Measurements from ENCODE around the gene SYNE2.
"Not testable (repeated sequence)": the region's sequence is repeated elsewhere in the genome, so short reads cannot be mapped to it uniquely, and the experiment has no call there.

Gene SYNE2

DNA sequence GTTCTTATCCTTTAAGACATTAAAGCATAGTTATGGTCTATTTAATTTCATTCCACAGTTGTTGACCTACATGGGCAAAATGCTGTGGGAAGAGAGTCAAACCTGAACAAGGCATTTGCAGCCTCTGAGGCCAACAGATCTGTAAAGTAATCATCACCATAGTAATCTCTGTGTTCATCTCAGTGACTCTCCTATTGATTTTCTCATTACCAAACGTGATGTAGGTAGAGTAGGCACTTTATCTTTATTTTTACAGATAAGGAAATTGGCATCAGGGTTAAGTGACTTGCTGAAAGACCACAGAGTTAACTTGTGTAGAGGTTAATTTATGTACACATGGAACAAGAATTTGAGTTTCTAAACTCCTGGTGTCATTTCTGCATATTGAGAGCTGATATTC is 238.4 kb downstream of the SYNE2 start:
- no peak for DNase-seq

DNA sequence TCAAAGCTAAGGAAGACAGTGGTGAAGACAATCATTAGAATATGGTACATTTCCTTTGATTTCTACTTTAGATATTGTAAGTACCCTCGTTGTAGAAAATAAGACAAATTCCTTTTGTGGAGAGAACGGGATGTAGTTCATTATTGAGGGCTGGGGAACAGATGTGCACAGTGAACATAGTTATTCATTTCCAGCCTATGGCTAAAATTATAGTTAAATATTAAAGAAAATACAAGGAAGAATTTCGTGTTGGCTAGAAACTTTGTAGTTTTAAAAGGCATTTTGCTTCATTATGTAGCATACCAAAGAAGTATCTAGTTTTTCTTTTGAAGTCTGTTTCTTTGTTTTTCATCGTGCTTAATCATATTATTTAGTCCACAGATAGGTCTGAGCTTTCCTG is 239.5 kb downstream of the SYNE2 start:
- no peak for DNase-seq

DNA sequence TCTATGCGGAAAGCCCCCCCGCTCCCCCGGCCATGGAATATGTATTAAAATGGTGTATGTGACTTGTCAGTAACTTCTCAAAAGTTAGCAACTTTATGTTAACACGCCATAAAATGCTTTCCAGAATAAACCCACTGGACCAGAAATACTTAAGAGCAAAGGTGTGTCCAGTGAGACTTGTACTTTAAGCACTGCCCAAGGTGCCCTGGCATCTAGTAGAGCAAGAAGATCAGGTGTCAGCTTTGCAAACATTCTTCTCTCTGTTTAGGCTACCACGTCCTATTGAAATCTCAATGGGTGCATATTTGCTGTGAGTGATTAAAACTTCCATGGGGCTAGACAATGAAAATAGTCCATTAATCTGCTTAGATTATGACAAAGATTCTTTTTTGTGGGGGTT is 240.1 kb downstream of the SYNE2 start:
- DNase-seq: no peak

DNA sequence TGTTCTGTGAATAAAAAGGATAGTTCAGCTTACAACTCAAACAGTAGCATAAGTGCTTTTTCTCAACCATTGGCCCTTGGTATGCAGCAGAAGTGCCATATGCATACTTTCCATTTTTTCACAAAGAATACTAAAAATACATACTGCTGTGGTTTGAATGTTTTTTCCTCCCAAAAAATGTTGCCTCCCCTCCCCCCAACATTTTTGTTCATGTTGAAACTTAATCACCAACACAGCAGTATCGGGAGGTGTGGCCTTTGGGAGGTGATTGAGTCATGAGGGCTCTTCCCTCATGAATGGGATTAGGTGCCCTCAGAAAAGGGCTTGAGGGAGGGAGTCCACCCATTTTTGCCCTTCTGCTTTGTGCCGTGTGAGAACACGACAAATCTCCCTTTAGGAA is 242.8 kb downstream of the SYNE2 start:
- DNase-seq: no peak

DNA sequence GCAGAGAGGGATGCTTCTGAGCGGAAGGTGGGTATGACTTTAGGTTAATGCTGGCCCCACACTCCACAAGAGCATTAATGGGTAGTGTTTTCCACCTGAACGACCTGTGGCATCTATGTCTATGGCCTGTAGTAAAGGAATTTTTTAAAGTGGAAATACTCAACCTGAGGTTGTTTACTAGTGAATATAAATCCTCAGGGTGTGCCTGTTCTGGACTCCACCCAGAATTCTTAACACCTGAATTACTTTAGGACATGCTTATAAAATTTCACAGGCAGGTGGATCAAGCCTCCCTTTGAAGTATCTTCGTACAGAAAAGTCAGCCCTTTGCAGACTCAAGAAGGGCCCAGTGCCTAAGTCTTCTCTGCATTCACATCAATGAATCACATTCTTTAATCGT is 245.3 kb downstream of the SYNE2 start:
- DNase-seq: no peak

DNA sequence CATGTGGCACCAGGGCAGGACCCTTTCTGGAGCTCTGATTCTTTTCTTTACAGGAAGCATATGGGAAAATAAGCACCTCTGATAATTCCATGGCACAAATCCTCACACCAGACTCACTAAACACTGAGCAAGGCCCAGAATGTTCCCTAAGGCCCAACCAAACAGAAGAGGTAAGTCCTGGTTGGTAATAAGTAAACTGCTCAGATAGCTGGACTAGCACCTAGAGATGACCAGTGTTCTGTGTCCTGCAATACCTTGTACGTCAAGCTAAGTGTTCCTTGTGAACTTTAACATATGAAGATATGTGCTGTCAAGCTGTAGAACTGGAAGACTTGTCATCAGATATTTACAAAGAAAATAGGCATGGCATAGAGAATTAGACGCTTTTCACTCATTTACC is 254.6 kb downstream of the SYNE2 start:
- no peak for DNase-seq

DNA sequence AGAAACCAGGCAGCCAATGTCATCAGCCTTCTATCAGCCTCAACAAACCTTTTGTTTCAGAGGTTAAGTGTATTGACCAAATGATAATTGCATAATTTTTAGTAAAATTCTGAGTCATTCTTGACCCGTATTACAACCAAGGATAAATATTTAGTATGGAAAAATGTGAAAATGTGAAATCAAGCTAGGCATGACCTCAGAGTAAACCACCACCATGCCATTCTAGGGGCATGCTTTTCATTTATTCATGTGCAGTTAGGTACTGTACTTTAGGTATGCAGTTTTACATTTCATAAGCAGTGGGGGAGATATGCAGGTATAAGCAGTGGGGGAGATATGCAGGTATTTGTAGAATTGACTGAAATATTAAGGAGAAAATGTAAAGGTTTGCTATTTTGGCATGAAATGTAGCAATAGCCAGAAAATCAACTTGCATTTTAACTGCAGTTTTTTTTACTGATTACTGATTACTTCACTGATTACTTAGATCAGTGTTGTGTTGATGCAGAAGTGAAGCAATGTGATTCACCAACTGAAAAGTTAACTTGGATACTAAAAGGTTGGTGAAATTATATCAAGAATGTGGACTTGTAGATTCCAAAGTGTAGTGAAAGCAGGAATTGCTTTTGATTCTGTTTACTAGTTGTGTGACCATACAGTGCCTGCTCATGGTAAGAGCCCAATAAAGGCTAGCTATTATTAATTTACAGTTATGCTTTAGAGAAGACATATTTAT is 257.2 kb downstream of the SYNE2 start:
- DNase-seq: peak; percentile 21

DNA sequence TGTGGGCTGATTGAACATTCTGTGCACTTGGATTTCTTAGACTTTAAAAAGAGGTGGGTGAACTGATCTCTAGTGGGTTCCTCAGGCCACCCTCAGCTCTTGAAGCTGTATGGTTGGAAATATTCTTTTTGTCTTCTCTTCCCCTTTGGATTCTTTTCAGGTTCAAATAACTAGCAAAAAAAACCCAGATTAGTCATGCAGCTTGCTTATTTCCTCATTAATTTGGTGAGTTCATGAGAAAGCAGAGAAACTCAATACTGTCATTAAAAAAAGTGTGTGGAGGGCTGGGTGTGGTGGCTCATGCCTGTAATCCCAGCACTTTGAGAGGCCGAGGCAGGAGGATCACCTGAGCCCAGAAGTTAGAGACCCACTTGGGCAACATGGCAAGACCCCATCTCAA is 258.0 kb downstream of the SYNE2 start:
- DNase-seq: no peak

DNA sequence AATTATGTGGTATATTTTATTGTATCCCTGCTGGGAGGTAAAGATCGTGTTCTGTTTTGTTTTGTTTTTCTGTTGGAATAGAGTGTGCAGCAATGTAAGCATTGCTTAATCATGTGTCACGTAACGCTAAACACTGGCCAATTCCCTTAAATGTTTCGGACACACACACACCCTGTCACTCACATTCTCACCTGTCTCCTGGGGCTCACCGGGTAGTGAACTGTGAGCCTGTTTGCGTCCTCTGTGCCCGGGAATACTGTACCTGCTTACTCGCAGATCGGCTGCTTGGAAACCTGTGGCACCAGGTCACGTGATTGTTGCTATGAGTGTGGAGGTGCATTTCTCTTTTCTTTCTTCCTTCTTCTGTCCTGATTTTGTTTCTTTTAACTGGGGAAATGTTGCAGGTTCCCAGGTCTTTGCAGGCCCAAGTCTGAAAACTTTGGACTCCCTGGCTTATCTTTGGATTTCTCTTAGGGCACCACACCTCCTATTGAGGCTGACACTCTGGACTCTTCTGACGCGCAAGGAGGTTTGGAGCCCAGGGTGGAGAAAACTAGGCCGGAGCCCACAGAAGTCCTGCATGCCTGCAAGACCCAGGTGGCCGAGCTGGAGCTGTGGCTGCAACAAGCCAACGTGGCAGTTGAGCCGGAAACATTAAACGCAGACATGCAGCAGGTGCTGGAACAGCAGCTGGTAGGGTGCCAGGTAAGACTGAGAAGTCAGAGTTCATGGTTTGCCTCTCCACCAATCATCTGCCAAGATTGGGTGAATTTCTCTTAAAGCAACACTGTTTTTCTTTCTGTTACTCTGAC is 260.3 kb downstream of the SYNE2 start:
- DNase-seq: no peak

DNA sequence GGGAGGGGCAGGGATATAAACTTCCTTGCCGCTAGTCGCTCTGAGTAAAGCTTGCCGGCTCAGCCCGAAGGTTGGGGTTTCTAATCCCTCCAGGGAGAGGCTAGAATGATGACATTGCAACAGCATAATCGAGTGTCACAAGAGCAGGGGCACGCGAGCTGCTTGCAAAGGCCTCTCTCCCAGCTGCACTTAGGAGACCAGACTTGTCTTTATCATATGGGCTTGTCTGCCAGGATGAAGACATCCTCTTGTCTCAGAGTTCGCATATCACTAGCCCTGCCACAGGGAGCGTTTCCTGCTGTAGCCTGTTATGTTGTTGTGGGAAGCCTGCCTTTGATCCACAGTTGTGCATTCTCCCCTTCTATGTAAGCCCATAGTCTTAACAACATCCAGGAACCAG is 261.4 kb downstream of the SYNE2 start:
- no peak for DNase-seq

DNA sequence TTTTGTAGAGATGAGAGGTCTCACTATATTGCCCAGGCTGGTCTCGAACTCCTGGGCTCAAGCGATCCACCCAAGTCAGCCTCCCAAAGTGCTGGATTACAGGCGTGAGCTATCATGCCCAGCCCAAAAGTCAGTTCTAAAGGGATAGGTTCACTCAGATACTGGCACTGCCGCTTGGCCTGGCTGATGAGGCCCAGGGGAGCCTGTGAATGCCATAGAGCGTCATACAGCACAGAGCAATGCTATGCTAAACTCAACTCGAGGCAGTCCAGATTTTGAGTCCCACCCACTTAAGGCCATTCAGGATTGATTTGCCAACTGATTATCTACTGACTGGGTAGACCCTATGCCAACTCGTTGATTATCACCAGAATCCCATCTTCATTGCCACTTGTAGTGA is 262.0 kb downstream of the SYNE2 start:
- DNase-seq: no peak

DNA sequence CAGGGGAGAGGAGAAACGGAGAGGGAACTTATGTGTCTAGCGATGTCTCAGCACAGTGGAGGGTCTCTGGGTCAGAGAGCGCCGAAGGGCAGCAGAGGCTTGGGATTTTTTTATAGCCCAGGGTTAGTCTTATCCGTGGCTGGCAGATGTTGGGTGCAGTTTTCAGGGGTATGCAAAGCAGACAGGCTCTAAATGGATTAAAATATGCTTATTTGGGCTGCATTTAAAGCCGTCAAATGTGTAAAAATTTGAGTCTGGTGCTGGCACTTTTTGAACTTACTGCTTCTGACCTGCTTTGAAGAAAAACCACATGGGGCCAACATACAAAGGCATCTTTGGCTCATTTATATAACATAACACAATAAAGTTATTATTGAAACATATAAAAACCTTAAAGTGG is 262.6 kb downstream of the SYNE2 start:
- no peak for DNase-seq

DNA sequence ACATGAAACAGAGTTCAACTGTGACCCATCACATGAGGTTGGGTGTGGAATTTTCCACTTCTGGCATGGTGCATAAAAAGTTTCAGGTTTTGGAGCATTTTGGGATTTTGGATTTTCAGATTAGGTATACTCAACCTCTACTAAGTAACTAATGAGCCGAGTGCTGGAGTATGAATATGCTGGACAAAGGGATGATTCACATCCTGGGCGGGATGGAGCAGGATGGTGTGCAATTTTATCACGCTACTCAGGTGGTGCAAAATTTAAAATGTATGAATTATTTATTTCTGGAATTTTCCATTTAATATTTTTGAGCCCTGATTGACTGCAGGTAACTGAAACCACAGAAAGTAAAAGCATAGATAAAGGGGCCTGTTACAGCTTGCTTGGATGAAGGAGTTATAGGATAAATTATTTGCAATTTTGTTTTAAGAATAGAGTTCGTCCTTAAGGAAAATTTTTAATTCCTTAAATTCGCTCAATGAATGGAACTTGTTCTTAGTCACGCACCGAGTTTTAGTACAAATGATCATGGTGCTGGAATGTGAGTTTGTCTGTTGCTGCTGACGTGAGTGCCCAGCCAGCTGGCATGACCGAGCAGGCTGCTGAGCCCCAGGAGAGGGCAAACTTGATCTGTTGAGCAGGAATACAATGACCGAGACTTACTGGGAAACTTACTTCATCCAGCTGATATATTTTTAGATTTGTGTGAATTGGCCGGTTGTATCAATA is 265.0 kb downstream of the SYNE2 start:
- peak; percentile 95 for DNase-seq

DNA sequence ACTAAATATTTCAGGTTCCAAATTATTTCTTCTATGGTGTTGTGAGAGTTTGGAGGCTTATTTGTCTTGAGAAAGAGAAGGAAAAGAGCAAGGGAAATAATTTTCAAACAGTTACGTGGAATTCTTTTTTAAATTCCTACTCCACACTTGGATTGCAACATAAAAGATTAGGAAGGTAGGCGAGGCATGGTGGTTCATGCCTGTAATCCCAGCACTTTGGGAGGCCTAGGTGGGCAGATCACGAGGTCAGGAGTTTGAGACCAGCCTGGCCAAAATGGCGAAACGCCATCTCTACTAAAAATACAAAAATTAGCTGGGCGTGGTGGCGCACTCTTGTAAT is 265.6 kb downstream of the SYNE2 start:
- not testable (repeated sequence) for DNase-seq

DNA sequence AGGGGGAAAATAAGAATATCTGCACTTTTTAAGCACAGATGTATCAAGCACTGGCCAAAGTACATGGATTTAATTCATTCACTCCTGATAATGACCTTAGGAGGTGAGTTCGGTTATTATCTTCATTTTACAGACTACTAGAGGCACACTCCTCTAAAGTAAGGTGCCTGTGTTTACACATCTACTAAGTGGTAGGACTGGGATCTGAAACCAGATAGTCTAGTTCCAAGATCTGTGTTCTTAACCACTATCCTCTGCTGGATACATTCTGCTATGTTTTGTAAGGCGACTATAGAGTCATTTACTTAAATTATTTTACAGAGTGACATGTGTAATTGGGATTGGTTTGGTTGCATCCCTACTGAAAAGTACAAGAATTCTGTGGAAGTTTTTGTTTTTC is 266.1 kb downstream of the SYNE2 start:
- no peak for DNase-seq

DNA sequence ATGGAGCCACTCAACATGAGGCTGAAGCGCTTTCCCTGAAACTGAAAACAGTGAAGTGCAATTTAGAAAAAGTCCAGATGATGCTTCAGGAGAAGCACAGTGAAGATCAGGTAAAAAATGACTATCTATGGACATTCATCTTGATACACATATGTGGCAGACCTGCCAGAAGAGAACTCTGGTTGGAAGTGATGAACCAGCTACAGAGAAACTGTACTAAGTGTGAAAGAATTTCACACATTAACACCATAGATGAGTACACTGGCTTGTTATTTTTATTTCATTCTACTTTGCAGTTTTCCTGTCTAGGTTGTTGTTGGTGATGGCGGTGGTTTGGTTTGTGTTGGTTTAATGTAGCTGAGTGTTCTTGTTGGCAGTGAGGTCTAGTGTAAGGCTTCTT is 266.7 kb downstream of the SYNE2 start:
- DNase-seq: no peak

DNA sequence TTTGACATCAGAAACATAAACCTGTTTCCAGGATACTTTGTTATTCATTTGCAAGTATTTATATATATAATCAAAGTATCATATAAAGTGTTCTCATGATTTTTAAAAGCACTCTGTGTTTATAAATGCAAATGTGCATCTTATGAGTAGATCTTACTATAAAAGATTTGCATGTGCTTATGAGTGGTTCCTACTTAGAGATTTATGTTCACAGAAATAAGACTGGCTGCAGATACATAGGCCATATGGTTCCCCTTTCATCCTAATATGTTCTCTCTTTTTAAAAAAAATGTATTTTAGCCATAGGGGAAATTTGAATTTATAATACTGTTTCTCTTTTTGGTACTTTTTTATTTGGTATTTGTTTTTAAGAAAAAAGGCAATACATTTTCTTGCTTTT is 267.2 kb downstream of the SYNE2 start:
- DNase-seq: no peak

DNA sequence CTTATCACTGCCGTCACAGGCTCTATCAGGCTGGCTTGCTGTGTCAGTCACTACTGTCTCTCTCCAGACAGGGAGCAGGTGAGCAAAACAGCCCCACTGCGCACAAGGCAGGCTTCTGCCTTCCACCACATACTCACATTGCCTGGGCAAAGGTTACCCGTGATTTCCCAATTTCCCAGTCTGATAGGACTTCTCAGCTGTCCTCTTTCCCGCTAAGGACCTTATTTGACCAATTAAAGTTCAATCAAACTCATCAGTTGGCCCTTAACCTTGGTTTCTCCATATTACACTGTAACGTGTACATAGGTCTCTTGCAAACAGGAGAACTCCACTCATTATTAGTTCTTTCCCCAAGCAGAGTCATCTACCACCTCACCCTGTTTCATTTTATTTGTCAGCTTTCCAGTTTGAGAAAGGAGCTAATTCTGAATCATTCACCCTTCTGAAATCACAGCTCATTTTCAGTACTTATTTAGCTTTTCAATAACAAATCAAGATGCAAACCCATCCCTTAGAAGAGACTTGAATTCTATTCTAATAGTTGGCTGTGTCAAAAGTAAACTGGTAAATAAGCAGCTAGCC is 270.5 kb downstream of the SYNE2 start:
- no peak for DNase-seq

DNA sequence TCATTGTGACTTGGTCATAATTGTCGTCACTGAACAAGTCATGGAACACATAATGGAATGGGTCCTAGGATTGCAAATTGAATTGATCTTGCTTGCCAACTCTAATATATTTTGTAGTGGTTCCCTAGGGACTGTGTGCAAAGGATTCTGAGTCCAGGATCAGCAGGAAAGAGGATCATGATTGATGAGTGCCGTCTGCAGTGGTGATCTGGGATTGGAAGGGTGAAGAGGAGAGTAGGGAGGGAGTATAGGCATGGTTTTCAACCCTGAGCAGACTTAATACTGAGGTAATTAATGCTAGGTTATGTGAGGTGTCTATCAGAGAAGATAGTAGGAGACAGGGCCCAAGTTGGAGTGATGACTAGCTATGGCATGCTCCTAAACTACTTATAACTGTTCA is 272.5 kb downstream of the SYNE2 start:
- no peak for DNase-seq

DNA sequence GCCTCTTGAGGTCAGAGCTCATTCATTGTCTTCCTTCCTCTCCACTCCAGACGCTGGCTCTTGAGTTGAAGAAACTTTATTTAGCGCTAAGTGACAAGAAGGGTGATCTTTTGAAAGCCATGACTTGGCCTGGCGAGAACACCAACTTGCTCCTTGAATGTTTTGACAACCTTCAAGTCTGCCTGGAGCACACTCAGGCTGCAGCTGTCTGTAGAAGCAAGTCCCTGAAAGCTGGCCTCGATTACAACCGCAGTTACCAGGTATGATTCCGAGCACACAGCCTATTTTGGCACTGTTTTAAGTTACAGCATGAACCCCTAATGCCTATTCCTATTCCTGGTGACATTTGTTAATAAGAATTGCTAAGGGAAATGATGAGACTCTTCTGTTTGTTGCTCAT is 273.7 kb downstream of the SYNE2 start:
- no peak for DNase-seq

DNA sequence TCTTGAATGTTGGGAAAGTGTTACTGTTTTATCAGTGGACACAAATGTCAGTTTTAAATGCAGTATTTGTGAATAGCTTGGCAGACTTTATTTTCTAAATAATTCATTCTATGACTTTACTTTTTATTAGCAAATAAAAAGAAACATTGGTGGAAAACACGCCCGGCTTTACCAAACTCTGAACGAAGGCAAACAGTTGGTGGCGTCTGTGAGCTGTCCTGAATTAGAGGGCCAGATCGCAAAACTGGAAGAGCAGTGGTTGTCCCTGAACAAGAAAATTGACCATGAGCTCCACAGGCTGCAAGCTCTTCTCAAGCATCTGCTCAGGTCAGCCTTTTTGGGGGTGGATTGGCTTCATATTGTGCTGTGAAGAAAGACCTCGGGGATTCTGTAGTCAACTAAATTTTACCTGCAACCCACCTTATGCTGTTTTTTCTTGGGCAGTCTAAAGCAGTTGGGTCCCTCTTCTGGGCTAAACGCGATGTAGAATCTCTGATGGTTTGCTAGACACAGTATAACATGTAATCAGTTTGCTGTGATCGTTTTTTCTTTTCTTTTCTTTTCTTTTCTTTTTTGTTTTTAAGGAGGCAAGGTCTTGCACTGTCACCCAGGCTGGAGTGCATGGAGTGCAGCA is 285.0 kb downstream of the SYNE2 start:
- peak; percentile 5 for DNase-seq

DNA sequence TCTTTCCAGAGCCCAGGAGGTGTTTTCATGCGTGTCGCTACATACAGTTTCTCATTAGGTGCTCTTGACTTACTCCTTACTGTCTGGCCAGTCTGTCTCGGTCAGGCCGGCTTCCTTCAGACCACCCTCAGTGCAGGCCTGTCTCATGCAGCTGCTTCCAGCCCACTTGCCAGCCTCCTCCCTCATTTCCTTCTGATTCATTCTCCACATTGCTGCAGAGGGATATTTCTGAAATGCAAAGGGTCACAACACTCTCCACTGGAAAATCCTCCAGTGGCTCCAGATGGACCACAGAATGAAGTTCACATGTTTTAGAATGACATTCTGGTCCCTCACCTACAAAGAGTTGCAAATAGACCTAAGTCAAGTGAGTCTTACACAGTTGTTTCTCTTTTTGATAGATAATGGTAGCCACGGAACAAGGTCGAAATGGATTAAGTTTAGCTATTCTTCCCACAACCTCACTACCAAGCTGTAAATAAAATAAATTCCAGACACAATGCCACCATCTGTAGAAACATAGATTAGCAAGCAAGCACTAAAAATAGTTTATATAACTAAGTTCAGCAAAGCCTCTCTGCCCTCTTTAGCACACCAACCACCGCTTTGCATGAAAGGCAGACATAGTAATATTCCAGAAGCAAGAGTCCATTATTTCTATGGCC is 294.5 kb downstream of the SYNE2 start:
- DNase-seq: no peak

DNA sequence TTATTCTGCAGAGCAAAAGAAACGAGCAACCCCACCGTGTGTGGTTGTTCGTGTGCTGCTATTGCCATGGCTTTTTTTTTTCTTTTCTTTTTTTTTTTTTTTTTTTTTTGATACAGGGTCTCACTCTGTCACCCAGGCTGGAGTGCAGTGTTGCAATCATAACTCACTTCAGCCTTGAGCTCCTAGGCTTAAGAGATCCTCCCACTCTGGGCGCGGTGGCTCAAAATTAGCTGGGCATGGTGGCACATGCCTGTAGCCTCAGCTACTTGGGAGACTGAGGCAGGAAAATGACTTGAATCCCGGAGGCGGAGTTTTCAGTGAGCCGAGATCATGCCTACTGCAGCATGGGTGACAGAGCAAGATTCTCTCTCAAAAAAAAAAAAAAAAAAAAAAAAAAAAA is 297.1 kb downstream of the SYNE2 start:
- DNase-seq: no peak
